Large intestine (tissue), 3 donors: Measurements from ENCODE around the gene ADRM1. TPM values are rescaled to one million over a fixed set of nuclear protein-coding genes. Genes with fewer than 3 reads are reported as not detected.

Experiments
- DNase-seq, 2 donors: peaks; one replicate each; pipeline versions ENCODE4 v3.0.0 to v3.0.0-alpha.2; 2013
- H3K27ac ChIP-seq: one replicate; pipeline ENCODE4 v1.5.1; 2013; ENCODE audit warnings: low read length
- H3K27me3 ChIP-seq: 2 replicates; pipeline ENCODE4 v1.6.1; 2013; ENCODE audit warnings: low read length; ENCODE audit not compliant: control insufficient read depth, insufficient read depth
- H3K36me3 ChIP-seq: 2 replicates; pipeline ENCODE4 v1.6.1; 2013; ENCODE audit warnings: low read length; ENCODE audit not compliant: control insufficient read depth, insufficient read depth
- H3K4me1 ChIP-seq: one replicate; pipeline ENCODE4 v1.6.1; 2013; ENCODE audit warnings: low read length; ENCODE audit not compliant: control insufficient read depth, insufficient read depth
- H3K4me3 ChIP-seq: one replicate; pipeline ENCODE4 v1.5.1; 2013; ENCODE audit warnings: low read length
- H3K9me3 ChIP-seq: one replicate; pipeline ENCODE4 v1.6.1; 2013; ENCODE audit warnings: mild to moderate bottlenecking, low read depth, low read length, moderate library complexity; ENCODE audit not compliant: control insufficient read depth
- WGBS: methylation state at CpG from one replicate; pipeline ENCODE4 v1.1.5; 2013; ENCODE audit warnings: low lambda C conversion rate; ENCODE audit not compliant: insufficient coverage; 5-methylcytosine and 5-hydroxymethylcytosine counted together
- polyA plus RNA-seq: library from polyadenylated mRNA; unstranded; fragments of 120-200 nt; gene quantifications from one replicate; pipeline ENCODE4 v1.2.1, GENCODE V29; 2013

Gene ADRM1
- polyA plus RNA-seq, 1 donor = 50.4 TPM

DNA sequence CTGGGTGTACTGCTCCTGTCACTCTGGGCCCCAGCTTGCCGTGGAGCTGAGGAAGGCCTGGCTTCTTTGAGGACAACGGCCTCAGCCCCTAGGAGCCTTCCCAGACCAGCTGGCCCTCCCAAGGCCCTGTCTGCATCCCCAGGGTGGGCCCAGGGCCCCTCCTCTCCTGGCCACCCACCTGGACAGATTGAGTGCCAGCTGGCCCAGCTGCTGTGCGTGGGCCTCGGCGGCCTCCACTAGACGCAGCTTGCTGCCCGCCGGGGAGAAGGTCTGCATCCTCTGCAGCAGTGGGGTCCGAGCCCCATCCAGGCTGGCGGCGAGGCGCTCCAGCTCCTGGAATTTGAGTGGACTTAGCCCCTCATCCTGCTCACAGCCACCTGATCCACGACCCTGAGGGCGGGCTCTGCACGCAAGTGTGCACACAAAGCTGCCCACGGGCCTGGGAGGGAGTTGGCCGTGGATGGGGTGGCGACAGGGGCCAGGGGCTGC lies 14.4 kb downstream of the ADRM1 start:
- WGBS = no CpG with 5 or more reads among the region's 18 CpGs
- DNase-seq = no peak
- peaks cover 3% of the 10 kb centered on the region for H3K9me3 ChIP-seq
- peaks cover 54% of the 10 kb centered on the region for H3K36me3 ChIP-seq
- H3K27me3 ChIP-seq = no peaks in the 10 kb centered on the region
- H3K4me1 ChIP-seq = no peaks in the 10 kb centered on the region
- no peak overlapping the region for H3K27ac ChIP-seq
- H3K4me3 ChIP-seq = no peak overlapping the region

DNA sequence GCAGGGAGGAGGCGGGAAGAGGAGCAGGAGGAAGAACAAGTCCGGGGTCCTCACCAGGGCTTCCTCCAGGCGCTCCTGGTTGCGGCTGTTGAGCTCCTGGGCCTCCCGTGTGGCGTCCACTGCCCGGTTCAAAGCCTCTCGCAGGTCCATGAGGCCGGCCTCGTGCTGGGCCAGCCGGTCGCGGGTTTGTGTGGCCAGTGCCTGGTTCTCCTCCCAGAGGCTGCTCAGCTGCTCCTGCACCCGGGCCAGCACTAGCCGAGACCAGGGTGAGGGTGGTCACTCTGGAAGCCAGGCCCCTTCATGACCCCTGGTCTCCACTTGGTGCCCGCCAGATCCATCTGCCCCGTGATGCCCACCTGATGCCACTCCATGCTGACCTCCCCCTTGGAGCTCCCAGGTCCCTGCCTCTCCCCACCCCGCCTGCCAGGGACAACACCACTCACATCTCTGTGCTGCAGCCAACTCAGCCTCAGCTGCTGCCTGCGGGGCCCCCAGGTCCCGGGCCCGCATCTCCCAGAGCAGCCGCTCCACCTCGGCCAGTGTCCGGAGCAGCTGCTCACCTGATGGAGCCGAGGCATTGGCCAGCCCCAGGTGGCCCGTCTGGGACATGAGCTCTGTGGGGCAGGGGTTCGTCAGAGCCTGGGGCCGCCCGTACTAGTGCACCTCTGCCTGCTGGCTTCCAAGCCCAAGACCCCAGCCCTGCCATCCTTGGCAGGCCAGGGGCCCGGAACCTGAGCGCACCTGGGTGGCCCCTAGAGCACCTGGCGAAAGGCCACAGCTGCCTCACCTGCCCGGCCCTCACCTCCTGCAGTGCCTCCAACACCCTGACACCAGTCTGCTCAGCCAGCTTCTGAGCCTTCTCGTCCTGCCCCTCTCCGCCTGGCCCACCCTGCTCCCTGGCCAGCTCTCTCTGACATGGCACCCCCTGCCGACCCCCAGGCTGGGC lies 15.9 kb downstream of the ADRM1 start:
- no peaks in the 10 kb centered on the region for H3K27me3 ChIP-seq
- DNase-seq = no peak
- peaks cover 3% of the 10 kb centered on the region for H3K9me3 ChIP-seq
- H3K4me3 ChIP-seq = no peak overlapping the region
- peaks cover 50% of the 10 kb centered on the region for H3K36me3 ChIP-seq
- no peaks in the 10 kb centered on the region for H3K4me1 ChIP-seq
- H3K27ac ChIP-seq = no peak overlapping the region
- WGBS = no CpG with 5 or more reads among the region's 36 CpGs

GRCh38 chr20:62319346-62319909 lies 16.6 kb downstream of the ADRM1 start:
- Histone ChIP-seq H3K27ac (no peak overlapping the region), H3K9me3 (peaks cover 3% of the 10 kb centered on the region), H3K4me3 (no peak overlapping the region), H3K27me3 (no peaks in the 10 kb centered on the region), H3K4me1 (no peaks in the 10 kb centered on the region), H3K36me3 (peaks cover 52% of the 10 kb centered on the region)
- no CpG with 5 or more reads among the region's 29 CpGs for WGBS
- no peak for DNase-seq

DNA sequence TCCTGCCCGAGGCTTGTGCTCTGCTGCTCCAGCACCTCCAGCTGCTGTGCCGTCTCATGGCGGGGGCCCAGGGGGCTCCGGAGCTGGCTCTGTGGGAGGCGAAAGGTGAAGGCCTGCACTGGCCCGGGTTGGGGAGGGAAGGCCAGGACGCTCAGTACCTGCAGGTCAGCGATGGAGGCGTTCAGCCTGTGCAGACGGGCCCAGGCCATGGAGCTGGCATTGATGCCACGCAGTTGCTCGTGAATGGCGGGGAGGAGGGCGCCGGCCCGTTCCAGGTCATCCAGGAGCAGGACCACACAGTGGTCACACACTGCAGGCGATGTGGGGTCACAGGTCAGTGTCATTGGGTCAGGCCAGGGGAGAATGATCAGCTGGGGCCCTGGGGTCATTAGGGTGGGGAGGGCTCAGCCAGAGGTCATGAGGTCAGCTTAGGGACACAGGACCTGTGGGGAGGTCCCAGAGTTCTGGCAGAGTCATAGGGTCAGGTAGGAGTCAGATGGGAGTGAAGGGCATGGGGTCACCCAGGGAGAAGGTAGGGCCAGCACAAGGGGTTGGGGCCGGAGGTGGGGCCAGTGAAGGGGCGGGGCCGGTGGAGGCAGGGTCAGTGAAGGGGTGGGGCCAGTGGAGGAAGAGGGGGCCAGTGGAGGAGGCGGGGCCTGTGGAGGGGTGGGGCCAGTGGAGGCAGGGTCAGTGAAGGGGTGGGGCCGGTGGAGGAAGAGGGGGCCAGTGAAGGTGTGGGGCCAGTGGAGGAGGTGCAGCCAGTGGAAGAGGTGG lies 18.0 kb downstream of the ADRM1 start:
- no peak for DNase-seq
- no CpG with 5 or more reads among the region's 22 CpGs for WGBS
- Histone ChIP-seq H3K4me3 (no peak overlapping the region), H3K9me3 (peaks cover 3% of the 10 kb centered on the region), H3K27ac (no peak overlapping the region), H3K36me3 (peaks cover 43% of the 10 kb centered on the region), H3K27me3 (no peaks in the 10 kb centered on the region), H3K4me1 (no peaks in the 10 kb centered on the region)

DNA sequence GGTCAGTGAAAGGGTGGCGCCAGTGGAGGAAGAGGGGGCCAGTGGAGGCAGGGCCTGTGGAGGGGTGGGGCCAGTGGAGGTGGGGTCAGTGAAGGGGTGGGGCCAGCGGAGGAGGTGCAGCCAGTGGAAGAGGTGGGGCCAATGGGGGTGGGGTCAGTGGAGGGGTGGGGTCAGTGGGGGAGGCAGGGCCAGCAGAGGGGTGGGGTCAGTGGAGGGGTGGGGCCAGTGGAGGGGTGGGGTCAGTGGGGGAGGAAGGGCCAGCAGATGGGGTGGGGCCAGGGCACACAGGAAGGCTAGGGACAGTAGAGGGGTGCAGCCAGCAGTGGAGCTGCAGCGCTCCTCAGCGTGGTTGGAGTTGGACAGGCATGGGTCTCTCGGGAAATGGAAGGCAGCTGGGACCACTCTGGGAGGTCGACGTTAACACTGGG lies 18.7 kb downstream of the ADRM1 start:
- Histone ChIP-seq H3K36me3 (peaks cover 38% of the 10 kb centered on the region), H3K27me3 (no peaks in the 10 kb centered on the region), H3K27ac (no peak overlapping the region), H3K4me1 (no peaks in the 10 kb centered on the region), H3K4me3 (no peak overlapping the region), H3K9me3 (peaks cover 3% of the 10 kb centered on the region)
- no CpG with 5 or more reads among the region's 7 CpGs for WGBS
- DNase-seq = no peak

DNA sequence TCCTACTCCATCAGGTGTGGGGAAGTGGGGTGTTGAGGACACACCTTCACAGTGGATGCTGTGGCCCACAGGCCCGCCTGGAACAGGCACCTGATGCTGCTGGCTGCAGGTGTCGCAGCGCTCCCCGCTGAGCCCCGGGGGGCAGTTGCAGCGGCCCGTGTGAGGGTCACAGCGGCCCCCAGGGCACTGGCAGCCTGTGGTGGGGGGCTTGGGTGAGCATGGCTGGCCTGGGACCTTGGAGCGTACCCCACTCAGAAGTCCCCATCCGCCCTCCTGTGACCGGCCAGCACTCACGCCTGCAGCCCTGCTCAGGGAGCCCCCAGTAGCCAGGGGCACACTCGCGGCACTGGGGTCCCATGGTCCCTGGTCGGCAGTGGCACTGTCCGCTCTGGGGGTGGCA lies 19.2 kb downstream of the ADRM1 start:
- peaks cover 3% of the 10 kb centered on the region for H3K9me3 ChIP-seq
- H3K36me3 ChIP-seq = peaks cover 41% of the 10 kb centered on the region
- H3K4me3 ChIP-seq = no peak overlapping the region
- H3K27me3 ChIP-seq = no peaks in the 10 kb centered on the region
- no peak for DNase-seq
- no peak overlapping the region for H3K27ac ChIP-seq
- no CpG with 5 or more reads among the region's 16 CpGs for WGBS
- H3K4me1 ChIP-seq = no peaks in the 10 kb centered on the region

DNA sequence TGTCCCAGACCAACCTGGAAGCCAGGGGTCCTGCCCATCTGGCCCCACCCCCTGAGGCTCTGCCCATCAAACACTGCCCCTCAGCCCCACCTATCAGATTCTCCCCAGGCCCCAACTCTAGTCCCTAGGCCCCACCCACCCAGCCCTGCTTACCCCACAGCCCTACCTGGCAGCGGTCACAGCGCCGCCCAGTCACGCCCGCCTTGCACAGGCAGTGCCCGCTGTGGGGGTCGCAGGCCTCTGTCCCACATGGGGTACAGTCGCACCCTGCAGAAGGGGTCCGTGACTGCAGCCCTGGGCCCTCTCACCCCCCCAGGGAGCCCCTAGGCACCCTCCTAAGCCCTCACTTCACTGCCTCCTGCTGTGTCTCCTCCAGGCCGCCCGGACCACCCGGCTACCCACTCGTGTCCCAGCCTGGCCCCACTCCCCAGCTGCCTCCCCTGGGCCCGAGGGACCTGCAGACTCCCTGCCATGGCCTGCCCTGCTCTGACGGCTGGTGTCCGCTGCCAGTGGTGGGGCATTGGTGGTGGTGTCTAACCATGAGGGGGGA lies 19.8 kb downstream of the ADRM1 start:
- no peak for DNase-seq
- Histone ChIP-seq H3K27me3 (no peaks in the 10 kb centered on the region), H3K36me3 (peaks cover 41% of the 10 kb centered on the region), H3K27ac (no peak overlapping the region), H3K9me3 (peaks cover 3% of the 10 kb centered on the region), H3K4me3 (no peak overlapping the region), H3K4me1 (no peaks in the 10 kb centered on the region)
- WGBS = no CpG with 5 or more reads among the region's 16 CpGs

GRCh38 chr20:62323146-62323979 lies 20.6 kb downstream of the ADRM1 start:
- Histone ChIP-seq H3K9me3 (peaks cover 2% of the 10 kb centered on the region), H3K27ac (no peak overlapping the region), H3K36me3 (peaks cover 48% of the 10 kb centered on the region), H3K4me1 (no peaks in the 10 kb centered on the region), H3K4me3 (no peak overlapping the region), H3K27me3 (no peaks in the 10 kb centered on the region)
- DNase-seq = no peak
- WGBS = no CpG with 5 or more reads among the region's 52 CpGs

DNA sequence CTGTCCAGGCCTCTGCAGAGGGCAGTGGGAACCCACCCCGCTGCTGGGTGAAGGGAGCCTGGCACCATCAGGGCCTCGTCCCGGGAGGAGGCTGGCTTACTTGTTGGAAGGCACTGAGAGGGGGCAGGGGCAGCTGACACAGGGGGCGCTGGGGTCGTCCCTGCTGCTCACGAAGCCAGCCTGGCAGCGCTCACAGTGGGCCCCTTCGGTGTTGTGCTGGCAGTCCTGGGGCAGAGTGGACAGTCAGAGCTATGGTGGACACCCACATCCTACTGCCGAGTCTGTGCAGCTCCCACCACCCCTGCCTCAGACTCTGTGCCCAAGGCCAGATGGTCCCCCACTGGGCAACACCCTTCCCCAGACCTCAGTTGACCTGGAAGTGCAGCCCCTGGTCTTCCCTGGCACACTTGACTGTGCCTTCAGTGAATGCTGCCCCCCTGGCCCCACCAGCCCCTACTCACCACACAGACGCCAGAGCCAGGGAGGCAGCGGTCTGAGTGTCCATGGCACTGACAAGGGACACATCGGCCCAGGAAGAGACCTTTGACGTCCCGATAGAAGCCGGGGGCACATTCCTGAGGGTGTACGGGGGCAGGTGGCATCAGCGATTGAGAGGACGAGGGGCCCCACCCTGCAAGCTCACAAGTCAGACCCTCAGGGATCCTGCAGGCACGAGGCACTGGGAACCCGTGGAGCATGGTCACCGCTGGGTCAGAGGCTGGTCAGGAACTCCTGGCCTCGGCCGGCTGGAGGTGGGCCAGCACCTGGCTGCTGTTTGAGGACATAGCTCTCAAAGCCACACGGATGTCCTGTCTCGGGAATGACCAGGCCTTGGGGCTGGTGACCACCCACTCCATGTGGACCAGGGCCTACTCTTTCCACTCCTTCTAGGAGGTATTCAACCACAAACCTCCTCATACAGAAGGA lies 21.4 kb downstream of the ADRM1 start:
- H3K36me3 ChIP-seq = peaks cover 50% of the 10 kb centered on the region
- H3K4me1 ChIP-seq = no peaks in the 10 kb centered on the region
- H3K27ac ChIP-seq = no peak overlapping the region
- no peak overlapping the region for H3K4me3 ChIP-seq
- no peaks in the 10 kb centered on the region for H3K9me3 ChIP-seq
- H3K27me3 ChIP-seq = no peaks in the 10 kb centered on the region
- WGBS = no CpG with 5 or more reads among the region's 25 CpGs
- no peak for DNase-seq
